Activated CD4-positive, alpha-beta T cell treated with anti-CD3 and anti-CD28 coated beads for 1 hour (primary cell): ENCODE data around the gene WWC2.
"Not testable (repeated sequence)": the region's sequence is repeated elsewhere in the genome, so short reads cannot be mapped to it uniquely, and the experiment has no call there.

Experiments
- DNase-seq: peaks from one replicate; pipeline ENCODE4 v3.0.0-alpha.2; 2020

The WWC2 gene

GRCh38 chr4:183175631-183176232 is 76.7 kb downstream of the WWC2 start:
- no peak for DNase-seq

- no peak for DNase-seq
These were observed 77.9 kb downstream of the WWC2 start for GRCh38 chr4:183177001-183177400.

- DNase-seq: no peak
These were observed 79.1 kb downstream of the WWC2 start for GRCh38 chr4:183178201-183178600.

- no peak for DNase-seq
These were observed 81.0 kb downstream of the WWC2 start for GRCh38 chr4:183180096-183180495.

- DNase-seq: no peak
These were observed 81.6 kb downstream of the WWC2 start for GRCh38 chr4:183180621-183181020.

GRCh38 chr4:183181081-183181480 is 82.0 kb downstream of the WWC2 start:
- DNase-seq: no peak

GRCh38 chr4:183182873-183183725 is 84.0 kb downstream of the WWC2 start:
- no peak for DNase-seq

- DNase-seq: no peak
These were observed 85.0 kb downstream of the WWC2 start for GRCh38 chr4:183183906-183184535.

- DNase-seq: no peak
These were observed 86.0 kb downstream of the WWC2 start for GRCh38 chr4:183185018-183185417.

GRCh38 chr4:183185559-183185958 is 86.5 kb downstream of the WWC2 start:
- DNase-seq: no peak

- DNase-seq: no peak
These were observed 87.8 kb downstream of the WWC2 start for GRCh38 chr4:183186813-183187212.

- DNase-seq: no peak
These were observed 92.0 kb downstream of the WWC2 start for GRCh38 chr4:183190900-183191527.

GRCh38 chr4:183191630-183192029 is 92.6 kb downstream of the WWC2 start:
- DNase-seq: no peak

GRCh38 chr4:183192571-183192970 is 93.5 kb downstream of the WWC2 start:
- no peak for DNase-seq

GRCh38 chr4:183193730-183194338 is 94.8 kb downstream of the WWC2 start:
- DNase-seq: not testable (repeated sequence)

GRCh38 chr4:183195534-183195933 is 96.5 kb downstream of the WWC2 start:
- no peak for DNase-seq

- no peak for DNase-seq
These were observed 98.1 kb downstream of the WWC2 start for GRCh38 chr4:183197140-183197539.

GRCh38 chr4:183200453-183200852 is 101.4 kb downstream of the WWC2 start:
- DNase-seq: no peak

- DNase-seq: no peak
These were observed 102.3 kb downstream of the WWC2 start for GRCh38 chr4:183201331-183201730.

- DNase-seq: no peak
These were observed 103.5 kb downstream of the WWC2 start for GRCh38 chr4:183202523-183202922.

- DNase-seq: no peak
These were observed 105.7 kb downstream of the WWC2 start for GRCh38 chr4:183204793-183205192.

- no peak for DNase-seq
These were observed 106.1 kb downstream of the WWC2 start for GRCh38 chr4:183205193-183205592.

GRCh38 chr4:183205709-183206108 is 106.7 kb downstream of the WWC2 start:
- DNase-seq: no peak
